ENCODE results near the gene WDR86. TPM values are rescaled to one million over a fixed set of nuclear protein-coding genes. Genes with fewer than 3 reads are reported as not detected.

Gene WDR86
- total RNA-seq, 1 experiment from 2014 or later: not detected

DNA sequence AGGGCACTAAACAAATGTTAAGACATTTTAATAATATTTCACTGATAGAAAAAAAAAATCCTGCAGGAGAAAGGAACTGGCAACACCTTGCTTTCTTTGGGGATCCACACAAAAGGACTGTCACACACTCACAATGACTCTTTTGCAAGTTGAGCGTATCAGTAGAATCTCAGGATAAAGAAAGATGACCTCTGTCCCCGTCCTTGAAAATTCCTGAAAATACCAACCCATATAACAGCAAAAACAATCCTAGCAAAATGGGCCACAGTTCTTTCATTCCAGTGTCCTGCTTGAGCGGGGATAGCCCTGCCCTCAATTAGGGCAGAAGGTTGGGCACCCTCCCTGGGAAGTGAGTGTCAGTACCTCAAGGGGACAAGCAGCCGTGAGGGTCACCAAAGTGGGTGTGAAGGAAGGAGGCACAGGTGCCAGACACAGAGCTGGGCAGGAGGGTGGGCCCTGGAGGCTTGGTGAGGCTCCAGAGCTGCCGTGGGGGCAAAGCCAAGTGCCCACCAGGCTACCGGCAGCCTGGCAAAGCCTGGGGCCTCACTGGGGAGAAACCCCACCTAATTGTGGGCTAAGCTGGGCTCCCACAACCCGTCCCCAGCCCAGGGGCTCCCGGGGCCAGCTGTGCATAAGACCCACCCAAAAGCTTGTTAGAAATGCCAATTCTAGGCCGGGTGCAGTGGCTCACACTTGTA lies 2.8 kb downstream of the WDR86 start:
- DNase-seq (ENCODE audit: low spot score): no peak

DNA sequence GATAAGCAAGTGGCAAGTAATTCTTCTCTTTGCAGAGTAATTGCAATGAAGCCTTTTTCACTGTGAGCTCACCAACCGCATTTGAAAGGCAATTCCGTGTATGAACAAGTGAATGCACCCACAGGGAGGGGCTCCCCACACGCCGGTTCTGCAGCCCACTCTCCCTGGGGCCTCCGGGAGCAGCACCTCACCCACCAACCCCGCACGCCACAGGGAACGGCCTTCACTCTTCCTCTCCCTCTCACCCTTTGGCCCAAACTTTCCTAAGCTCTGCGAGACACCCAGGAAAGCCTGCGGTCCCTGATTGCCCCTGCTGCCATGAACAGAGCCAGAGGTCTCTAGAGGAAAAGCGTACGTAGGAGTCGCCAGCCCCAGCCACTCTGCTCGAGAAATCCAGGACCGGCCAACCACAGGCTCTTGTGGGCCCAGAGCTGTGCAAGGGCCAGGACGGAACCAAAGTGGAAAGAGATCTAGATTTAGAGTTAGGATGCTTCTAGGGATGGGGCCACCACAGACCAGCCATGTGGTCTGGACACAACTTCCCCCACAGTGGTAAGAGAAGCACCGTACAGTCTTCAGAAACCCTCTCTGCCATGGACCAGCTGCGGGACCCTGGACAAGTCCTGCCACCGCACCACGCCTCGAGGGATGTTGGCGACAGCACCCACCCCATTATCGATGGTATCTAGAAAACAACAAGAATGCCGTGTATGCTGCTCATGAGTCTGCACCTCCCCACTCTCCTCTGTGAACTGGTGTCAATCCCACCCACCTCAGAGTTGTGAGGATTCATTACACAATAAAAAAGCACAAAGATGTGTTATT lies 3.6 kb downstream of the WDR86 start:
- no peak for DNase-seq (ENCODE audit: low spot score)

DNA sequence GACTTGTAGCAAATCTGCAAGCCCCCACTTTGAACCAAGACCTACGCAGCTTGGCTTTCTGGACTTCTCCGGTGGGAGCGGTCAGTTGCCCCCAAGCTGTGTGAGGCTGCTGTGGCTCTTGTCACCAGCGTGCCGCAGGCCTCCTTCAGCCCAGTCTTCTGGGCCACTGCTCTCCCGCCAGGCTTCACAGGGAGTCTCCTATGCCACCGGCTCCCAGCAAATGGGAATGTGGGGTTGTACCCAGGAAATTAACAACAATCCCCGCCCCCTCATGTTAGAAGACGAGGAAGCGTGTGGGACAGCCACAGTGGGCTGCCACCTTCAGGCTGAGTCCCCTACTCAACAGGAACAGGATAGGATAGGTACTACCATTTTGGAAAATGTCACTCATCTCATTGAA lies 4.2 kb downstream of the WDR86 start:
- no peak for DNase-seq (ENCODE audit: low spot score)

DNA sequence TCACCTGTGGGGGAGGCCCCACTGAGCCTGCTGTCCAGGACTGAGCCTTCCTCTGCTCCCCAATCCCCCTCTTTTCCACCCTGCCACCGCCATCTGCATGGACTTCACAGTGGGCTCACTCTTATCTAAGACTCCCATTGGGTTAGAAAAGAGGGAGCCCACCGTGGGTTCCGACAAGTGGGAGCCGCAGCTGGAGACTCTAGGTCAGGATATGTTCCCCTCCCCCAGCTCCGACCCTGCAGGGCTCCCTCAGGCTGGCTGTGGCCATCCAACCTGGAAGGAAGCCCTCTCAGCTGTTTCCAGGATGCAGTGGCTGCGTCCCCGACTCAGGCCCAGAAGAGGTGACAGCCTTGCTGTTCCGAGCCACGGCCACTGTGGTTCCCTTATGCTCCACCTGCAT lies 4.8 kb downstream of the WDR86 start:
- no peak for DNase-seq (ENCODE audit: low spot score)

DNA sequence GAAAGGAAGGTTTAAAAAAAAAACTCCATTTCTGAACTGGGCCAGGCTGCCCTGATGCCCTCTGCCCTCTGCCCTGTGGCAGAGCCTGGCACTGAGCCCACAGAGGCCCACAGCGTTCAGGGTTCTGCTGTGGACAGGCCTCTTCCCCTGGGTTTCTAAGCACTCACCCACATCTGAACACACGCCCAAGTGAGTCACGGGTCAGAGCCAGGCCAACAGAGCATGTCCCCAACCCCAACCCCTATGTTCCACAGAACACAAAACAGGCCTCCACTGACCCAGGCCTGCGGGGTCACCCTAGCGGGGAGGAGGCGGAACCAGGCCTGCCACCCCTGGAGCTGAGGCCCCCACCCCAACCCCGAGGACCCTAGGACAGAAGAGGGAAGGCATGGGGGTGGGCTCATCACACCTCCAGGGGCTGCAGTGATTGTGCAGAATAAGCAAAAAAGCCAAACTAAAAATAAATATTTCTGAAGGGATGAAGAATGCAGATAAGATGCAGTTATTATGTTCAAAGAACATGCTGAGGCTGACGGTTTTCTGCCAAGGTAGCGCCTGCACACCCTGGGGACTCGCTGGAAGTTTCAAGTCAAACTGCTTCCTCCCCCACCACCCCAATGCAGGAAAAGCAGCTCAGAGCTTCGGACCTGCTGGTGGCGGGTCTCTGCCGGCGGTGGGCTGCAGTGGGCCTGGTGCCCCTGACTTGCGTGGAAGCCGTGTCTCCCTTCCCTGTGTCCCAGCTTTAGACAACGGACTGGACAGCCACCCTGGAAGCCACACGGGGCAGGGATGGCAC lies 5.4 kb downstream of the WDR86 start:
- peak; percentile 23 for DNase-seq (ENCODE audit: low spot score)

DNA sequence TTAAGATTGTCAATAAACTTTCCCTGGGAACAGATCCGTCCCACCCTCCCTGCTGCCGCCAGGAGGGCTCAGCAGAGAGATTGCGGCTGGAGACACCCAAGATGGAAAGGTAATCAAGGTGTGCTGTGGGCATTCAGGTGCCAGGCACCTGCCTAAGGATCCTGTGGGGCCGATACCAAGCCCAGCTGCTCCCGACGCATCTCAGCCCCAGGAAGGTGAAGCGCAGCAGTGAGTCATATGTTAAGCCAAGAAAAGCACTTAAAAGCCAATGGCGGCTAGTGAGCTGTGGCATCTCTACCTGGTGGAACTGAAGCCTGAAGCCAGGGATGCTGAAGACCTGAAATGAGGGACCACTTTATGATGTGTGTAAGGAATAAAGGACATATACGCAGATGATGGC lies 6.1 kb downstream of the WDR86 start:
- no peak for DNase-seq (ENCODE audit: low spot score)

DNA sequence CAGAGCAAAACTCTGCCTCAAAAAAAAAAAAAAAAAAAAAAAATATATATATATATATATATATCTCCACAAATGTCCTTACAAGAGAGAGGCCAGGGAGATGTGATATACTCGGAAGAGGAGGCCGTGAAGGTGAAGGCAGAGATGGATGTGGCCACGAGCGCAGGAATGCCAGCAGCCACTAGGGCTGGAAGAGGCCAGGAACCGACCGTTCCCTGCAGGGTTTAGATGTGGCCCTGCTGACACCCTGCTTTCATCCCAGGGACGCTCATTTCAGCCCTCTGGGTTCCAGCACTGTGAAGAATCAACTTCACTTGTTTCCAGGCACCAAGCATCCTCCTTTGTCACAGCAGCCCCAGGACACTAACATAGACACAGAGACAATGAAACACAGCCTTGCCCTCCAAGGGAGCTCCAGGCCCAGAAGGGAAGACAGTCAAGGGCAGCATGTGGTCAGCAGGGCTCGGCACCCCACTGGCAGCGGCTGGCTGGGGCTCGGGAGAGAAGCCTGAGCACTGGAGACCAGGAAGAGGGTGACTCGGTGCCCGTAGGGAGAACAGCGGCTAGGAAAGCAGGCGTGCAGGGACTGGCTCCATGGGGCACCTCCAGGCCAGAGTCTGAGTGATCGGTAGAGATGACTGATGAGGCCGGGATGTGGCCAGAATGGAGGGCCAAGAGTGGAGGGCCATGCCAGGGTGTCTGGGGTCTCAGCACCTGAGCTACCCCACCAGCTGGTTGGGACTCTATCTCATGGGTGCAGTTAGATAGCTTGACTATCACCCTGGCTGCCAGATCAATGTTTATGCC lies 7.6 kb downstream of the WDR86 start:
- no peak for DNase-seq (ENCODE audit: low spot score)

DNA sequence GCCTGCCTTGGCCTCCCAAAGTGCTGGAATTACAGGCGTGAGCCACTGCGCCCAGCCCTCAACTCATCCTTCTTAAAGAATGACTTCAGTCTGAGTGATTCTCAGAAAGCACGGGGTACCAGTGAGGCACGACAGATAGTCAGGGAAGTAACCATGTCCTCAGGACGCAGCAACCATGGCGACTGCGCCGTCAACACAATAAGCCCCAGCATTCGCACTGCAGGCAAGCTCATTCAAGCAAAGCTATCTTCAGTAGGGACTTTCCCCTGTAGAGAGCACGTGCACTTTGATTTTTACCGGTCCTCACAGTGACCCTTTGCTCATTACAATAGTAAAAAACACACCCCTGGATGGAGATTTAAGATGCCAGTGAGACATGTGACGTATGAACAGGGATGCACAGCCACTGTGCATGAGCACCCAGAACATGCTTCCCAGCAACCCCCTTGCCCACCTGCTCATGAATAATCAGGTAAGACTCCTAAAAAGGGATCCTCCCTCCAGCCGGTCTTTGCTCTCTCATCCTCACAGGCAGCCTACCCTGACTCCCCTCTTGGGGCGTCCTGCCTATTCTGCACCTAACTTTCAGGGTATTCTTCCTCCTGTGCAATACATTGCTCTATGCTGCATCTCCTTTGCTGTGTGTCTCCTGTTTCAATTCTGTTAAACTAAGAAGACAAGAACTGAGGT lies 9.1 kb downstream of the WDR86 start:
- no peak for DNase-seq (ENCODE audit: low spot score)

DNA sequence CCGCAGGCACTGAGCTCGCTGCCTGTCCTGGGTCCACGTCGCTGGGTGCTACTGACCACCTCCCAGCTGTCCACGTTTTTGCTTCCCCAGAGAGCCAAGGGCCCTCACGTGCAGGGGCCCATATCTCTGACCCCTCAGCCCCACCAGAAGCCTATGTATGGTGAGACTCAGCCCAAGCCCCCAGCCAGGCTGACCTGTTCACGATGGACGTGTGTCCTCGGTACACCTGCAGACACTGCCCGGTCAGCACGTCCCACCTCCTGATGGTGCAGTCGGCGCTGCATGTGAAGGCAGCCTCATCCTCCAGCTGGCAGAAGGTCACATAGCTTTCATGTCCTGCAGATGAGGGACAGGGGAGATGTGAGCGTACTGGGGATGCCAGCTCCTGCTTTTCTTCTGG lies 9.9 kb downstream of the WDR86 start:
- DNase-seq (ENCODE audit: low spot score): no peak

DNA sequence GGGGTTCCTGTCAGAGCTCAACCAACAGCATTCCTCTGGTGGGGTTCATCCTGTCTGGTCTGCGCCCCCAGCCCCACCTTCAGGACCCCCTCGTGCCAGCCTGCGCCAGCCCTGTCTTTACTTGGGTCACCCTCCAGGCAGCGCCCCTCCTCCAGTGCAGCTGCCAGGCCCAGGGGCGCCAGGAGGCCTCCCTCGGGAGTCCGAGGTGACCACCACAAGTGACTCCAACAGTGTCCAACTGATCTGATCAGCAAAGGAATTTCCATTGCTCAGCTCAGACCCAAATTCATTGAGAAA lies 10.6 kb downstream of the WDR86 start:
- no peak for DNase-seq (ENCODE audit: low spot score)

DNA sequence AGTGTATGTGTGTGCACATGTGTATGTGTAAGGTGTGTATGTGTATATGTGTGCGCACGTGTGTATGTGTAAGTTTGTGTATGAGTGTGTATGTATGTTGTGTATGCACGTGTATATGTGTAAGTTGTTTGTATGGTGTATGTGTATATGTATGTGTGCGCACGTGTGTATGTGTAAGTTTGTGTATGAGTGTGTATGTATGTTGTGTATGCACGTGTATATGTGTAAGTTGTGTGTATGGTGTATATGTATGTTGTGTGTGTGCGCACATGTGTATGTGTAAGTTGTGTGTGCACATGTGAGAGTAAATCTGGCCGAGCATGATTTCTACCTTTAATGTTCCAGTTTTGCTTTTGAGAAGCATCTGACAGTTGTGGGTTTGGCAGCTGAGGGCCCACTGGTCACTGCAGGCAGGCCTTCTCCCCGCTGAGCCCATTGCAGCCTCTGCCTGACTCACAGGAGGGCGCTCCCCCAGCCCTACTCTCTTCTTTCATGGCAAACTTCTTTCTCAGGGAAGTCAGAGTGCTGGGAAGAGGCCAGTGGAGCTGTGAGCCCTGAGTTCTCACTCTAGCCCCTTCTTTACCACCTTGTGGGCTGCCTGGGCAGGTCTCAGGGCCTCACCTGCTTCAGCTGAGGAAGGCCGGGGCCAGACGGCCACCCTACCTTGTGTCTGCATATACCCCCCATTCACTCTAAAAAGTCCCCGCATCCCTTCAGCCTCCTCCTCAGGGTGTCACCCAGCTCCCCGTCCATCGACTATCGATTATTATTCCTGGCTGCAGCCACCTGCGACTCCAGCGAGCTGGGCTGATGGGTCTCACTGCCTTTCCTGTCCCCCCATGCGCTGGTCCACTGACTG lies 11.2 kb downstream of the WDR86 start:
- no peak for DNase-seq (ENCODE audit: low spot score)

DNA sequence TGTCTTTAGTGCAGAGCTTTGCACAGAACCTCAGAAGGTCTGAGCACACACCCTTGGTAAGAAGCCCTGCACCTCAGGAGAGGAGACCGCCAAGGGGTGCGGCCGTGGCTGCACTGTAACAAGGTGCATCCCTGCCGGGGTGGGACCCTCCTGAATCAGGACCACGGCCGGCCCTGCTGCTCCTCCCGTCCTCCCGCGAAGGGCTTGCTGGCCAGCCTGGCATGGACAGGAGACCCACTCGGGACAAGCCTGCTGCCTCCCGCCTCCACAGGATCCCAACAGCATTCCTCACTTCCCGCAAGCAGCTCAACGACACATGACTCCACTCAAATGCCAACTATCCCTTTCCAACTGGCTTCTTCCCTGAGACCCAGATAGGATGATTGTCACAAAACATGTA lies 12.8 kb downstream of the WDR86 start:
- no peak for DNase-seq (ENCODE audit: low spot score)

DNA sequence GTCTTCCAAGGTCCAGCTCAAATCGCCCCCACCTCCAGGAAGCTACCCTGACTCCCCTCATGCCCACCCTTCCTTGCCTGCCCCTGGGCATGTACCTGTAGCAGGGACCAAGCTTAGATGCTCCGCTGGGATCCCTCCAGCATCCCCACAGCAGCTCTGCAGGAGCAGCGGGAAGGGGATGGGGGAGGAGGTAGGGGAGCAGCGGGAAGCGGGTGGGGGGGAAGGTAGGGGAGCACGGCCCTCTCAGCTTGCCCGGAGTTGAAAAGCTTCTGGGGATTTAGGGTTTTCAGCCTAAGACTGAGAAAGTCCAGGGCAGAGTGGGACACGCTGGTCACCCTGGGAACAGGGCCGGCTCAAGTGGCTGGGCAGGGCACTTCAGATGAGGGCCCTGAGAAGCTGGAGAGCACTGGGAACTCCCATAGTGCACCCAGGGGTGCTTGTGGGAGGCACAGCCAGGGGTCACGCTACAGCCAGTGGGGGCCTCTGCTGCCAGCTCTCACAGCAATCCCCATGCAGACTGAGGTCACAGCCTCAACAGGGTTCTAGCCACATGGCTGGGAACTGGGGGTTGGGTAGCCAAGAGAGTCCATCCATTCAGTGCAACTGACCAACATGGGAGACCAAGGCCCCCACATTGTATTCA lies 13.4 kb downstream of the WDR86 start:
- DNase-seq (ENCODE audit: low spot score): no peak

DNA sequence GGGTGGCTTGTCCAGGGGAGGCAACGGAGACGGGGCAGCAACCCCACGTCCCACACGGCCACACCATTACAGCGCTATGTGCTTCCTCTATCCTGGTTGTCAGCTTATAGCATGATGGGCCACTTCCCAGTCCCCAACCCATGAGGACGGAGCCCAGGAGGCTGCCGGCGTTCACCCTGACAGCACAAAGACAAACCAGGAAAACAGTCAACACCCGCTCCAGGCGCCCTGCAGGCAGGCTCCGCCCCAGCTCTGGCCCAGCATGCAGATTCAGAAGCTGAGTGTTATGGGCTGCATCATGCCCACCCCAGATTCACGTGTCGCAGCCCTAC lies 14.8 kb downstream of the WDR86 start:
- DNase-seq (ENCODE audit: low spot score): no peak

DNA sequence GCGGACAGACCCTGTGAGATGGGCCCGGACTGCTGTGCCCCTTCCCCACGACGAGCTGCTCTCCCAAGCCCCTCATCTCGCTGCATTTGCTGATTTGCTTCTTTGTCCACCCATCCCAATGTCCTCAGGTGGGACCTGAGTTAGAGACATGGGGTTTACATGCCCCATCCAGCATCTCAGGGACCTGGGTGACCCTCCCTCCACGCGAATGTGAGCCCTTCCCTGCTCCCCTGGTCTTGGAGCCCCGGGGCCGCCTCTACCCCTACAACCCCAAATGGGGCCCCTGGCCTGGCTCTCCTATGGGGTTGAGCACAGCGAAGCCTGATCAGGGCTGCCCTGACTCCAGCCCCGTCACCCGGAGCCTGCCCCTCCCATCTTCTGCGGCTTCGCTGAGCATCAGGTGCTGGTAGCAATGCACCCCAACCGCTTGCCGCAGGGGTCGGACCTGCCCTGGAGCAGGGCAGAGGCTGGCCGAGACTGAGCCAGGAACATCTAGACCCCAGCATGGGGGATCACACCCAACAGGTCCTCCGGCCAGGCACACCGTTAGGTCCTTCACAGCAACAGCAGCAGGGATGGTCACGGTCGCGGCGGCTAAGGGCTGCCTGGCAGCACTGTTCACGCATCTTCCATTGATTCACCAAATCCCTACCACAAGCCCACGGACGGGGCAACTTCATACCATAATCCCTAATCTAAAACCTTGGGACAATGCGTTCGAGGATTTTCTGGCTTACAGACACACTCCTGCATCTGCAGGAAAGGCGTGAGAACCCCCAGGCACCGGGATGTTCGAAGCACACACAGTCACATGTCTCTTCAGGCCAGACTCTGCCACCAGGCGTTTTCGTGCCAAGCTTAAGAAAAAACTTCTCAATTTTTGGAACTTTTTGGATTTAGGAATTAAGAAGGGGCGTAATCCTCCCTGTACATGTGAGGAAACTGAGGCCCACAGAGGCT lies 15.5 kb downstream of the WDR86 start:
- DNase-seq (ENCODE audit: low spot score): no peak

DNA sequence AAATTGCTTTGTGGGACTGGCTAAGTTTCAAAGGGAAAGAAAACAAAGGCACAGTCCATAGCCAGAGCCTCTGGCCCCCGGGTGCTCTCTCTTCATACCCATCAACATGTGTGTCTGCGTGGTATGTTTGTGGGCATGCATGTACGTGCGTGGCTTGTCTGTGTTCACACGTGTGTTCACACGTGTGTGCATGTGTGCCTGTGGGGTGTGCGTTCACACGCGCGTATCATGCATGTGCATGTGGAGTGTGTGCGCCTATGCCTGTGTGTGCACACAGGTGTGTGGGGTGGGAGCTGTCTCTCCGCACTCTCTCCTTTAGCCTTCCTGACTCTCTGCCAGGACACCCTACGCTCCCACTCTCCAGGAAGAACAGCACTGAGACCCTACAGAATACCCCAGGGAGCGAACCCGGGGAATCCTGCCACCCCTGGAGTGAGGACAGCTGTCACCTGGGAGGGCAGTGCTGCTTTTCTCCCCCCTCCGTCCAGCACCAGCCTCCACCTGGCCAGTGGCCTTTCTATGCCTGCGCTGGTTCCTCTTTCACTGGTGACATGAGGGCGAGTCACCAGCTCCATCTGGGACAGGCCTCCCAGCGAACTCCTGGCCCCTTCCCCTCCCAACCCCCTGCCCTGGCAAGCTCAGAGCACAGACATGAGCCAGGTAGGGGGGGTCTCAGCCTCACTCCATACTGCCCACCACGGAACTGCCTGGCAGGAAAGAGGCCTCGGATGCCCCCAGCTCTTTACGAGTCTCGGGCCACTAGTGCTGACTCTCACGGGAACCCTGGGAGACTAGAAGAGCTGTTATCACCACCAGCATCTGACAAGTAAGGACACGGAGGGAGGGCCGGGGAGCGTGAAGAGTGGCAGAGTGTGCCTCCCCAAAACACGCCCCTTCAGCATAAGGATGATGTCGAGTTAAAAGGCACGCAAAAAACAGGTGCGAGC lies 16.5 kb downstream of the WDR86 start:
- no peak for DNase-seq (ENCODE audit: low spot score)

DNA sequence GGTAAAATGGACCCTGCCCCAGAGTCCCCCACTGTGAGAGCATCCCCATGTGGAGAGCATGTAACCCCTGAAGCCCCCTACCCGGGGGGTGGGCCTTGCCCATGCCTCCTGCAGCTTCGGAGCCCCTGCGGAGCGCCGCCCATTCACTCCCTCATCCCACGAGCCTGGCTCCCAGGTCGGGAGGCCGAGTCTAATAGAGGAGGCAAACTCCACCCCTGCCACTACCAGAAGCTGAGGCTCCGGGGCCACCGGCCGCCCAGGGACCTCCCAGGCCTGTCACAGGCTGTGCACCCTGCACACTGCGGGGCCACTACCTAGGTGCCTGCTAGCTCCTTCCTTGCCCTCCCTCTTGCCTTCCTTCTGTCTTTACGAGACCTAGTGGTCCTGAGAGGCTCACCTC lies 17.4 kb downstream of the WDR86 start:
- no peak for DNase-seq (ENCODE audit: low spot score)

DNA sequence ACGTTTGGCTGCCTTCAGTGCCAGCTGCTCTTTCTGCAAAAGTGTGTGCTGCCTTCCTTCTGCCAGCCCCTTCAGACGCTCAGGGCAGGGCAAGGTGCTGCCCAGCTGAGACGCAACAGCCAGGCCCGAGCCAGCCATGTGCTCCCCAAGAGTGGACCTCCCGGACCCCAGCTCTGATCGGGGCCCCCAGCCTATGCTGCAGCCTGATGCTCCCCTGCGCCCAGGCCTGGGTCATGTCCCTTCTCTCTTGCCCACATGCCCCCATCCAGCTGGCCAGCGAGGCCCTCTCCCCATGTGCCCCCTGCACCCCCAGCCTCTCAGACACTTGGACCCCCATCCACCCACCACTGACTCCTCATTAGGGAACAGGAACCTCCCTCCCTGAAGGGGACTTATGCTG lies 17.8 kb downstream of the WDR86 start:
- DNase-seq (ENCODE audit: low spot score): no peak
